Subcutaneous preadipocyte (primary cell): ENCODE results near the gene EFCAB5. TPM values are rescaled to one million over a fixed set of nuclear protein-coding genes. Genes with fewer than 3 reads are reported as not detected.

Experiments used
- small RNA-seq: library from RNA; depleted of rRNA; stranded (forward); fragments of <200 nt; gene quantifications from one replicate; pipeline ENCODE3, GENCODE V24; 2012
- total RNA-seq: library from RNA; depleted of rRNA; stranded (reverse); fragments of >200 nt; gene quantifications from 2 replicates; pipeline ENCODE4 v1.2.3, GENCODE V29; 2012

Gene EFCAB5
- total RNA-seq: under 0.01 TPM in 2 replicates

DNA sequence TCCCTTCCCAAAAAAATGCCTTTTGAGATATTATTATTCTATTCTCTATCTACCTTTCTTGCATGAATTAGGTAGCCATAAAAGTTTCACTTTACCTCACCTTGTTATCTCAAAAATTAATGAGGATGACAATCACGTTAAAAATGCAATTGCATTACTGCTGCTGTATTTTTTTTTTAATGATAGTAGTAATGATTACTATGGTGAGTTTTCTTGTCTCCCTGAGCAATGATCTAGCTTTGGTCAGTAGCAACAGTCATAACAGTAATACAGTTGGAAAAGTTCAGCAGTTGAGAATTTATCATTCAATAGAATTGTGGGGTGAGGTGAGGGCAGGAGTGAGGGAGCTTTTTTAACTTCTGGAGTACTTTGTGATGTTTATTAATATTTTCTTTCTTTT lies at the start of gene EFCAB5:
Gene EFCAB5 (plus strand): TSS at position 301 of the 400 bp plus-strand sequence. CDS start 163 bp downstream, outside the sequence.

GRCh38 chr17:29929533-29930408 lies 11.7 kb upstream of the EFCAB5 start, which contains the start of gene SSH2:
SSH2 (minus strand) TSS chr17:29930228; CDS start chr17:29930000, 228 bp downstream.

DNA sequence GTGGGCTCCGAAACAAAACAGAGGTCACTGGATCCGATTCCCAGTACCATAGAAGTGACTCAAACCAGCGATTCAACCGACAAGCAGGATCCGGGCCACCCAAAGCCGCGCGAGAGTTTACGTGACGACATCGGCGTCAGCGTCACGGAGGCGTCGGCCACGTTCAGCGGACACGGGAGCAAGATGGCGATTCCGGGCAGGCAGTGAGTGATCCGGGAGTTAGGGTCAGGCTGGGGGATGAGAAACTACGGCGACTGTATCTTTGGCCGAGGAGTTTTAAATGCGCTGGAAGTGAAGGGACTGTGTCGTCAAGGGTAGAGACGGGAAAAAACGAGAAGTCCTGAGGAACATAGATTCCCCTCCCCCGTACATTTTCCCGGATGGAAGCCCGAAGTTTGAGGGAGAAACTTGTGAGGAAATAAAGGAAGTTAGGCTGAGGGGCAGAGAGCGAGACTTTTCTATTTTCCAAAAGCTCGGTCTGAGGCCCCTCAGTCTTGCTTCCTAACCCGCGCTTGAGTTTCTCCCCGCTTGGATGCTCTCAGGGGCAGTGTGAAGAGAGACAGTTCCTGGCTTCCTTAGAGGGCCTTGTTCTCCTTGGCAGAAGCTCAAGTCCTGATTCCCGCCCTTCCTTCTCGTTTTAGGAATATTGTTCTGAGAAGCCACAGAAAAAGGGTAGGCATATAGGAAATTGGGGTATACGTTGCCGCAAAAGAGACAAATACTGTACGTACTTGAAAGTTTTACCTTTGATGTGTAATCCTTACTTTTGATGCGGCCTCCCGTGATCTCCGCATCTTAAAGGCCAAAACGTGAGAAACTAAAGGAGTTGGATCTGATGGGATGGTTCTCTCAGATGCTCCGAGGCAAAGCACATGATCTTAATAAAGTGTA lies 175.5 kb downstream of the EFCAB5 start, which contains the start of gene NSRP1:
Gene NSRP1 (plus strand): TSS at position 156 of the 891 bp plus-strand sequence. CDS start 28 bp downstream, at position 184.

Small RNA genes within 50 kb of the gene (small RNA-seq; reads per million reads assigned to genes)
- gene AC104984.5 (not detected), gene RNY4P13 (not detected)

Other genes starting within 250 kb of the EFCAB5 start
- gene SSH2, start 11.4 kb upstream of the EFCAB5 start, total RNA-seq: 16.6 and 18.7 TPM in 2 replicates
- gene NSRP1, start 175.2 kb downstream of the EFCAB5 start, total RNA-seq: 6.2 and 11.7 TPM in 2 replicates